HUDEP-2 (cell line): ENCODE measurements around the gene MAST4.
A peak's percentile ranks its signal among the peaks of the same experiment; 100 is the strongest.

Experiments
- DNase-seq, 76 experiments: peaks; one replicate each; lab custom pipeline; 2025; ENCODE audit not compliant: unreplicated experiment in 76 of 76; lab: John Stamatoyannopoulos, UW

Gene MAST4

DNA sequence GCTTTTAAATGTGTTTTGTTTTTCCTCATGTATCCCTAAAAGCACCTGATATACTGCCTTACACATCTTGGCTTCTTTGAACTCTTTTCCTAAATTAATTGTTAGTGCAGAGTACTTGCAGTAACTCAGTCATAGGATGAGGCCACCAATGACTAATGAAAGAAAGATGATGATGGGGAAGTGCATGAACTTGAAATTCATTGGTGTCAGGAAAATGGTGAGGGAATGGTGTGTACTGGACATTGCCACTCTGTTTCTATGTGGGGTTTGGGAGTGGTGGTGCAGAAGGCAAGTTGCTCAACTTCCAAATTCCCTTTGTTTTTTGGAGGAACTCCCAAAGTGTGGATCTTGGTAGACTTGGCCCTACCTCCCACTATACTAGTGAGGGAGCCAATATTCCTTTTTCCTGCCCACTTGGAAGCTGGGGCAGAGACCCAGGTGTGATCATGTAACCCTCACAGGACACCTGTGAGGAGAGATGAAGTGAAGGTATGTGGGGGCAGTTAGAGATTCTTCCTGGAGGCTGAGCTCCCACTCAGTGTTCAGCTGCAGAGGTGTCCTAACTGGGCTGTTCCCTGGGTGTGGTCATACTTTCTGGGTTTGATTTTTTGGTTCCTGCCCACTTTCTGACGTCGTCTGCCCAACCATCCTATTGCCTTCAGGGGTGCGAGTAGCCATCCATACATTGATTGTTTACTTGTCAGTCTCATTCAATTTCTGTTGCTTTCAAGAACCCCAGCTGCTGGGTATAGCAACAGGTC lies 298.5 kb downstream of the MAST4 start:
- no peak for DNase-seq

DNA sequence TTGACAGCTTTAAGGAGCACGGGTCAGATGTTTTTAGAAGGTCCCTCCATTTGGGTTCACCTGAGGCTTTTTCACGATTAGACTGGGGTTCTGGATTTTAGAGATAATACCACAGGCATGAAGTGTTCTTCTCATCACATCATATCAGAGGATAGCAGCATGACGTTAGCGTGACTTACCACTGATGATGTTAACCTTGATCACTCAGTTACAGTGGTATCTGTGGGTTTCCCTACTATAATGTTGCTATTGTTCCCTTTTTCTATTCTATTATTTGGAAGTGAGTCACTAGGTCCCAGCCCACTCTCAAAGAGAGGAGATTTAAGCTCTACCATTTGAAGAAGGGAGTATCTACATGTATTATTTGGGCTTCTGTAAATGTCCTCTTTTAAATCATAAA lies 300.0 kb downstream of the MAST4 start:
- peak in 2 of 76 experiments; percentile 10 to 21 for DNase-seq

DNA sequence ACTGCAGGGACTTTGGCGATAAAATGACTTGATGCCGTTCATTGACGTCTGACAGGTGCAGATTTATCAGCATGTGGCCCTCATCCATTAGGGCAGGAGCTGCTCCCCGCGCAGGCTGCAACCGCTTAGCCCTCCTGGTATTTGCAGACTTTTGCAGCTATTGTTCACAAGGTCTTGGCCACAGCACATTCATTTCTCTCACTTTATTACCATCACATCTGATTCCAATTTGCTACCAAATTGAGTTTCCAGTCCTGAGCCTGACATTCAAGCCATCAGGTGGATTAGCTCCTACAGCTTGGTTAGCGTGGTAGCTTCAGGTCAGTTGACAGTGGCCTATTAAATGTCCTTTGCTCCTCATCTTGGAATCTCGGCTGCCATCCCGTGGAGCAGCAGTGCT lies 301.2 kb downstream of the MAST4 start:
- DNase-seq, result no peak

DNA sequence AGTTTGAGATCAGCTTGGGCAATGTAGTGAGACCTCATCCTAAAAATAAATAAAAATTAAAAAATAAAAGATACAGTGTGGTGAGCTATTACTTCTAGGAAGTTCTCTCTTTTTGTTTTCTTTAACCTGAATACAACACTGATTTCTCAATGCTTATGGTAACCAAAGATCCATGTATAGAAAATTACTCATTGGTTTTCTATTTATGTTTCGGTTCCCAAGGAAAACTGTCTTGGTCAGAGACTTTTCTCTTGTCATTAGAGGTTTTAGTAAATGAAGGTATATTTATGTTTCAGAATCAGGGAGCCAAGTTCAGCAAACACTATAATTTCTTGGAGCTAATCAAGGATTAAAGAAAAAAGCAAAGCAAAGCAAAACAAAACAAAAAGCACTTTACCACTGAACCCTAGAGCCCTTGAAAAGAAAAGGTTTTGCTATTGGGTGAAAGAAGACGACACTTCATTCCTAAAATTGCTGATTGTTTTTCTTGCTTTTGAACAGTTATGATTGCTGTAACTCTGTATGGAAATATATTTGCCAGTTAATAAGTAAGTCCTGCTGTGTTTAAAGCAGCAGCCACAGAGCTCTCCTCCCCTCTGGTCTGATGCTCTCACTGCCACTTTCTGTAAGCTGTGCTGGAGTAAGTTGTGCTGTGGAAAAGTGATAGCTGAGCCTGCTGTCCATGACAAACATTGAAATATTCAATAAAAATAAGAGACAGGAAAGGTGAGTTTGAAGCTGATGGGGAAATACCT lies 302.2 kb downstream of the MAST4 start:
- DNase-seq, result no peak

DNA sequence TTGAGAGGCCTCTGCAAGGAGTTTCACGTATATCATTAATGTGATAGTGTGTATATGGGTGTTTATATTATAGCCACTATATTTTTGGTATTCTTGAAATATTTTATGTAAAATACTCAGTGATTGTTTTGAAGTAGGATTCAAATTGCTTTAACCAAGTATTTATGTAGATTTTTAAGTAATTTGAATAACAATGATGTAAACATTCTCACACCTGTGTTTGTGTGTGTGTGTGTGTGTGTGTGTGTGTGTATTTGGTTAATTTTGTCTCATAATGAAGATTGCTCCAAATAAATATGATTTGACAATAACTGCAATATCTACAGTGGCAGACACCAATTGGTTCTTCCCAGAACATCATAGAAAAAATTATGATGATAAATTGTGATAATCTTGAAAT lies 307.0 kb downstream of the MAST4 start:
- no peak for DNase-seq

DNA sequence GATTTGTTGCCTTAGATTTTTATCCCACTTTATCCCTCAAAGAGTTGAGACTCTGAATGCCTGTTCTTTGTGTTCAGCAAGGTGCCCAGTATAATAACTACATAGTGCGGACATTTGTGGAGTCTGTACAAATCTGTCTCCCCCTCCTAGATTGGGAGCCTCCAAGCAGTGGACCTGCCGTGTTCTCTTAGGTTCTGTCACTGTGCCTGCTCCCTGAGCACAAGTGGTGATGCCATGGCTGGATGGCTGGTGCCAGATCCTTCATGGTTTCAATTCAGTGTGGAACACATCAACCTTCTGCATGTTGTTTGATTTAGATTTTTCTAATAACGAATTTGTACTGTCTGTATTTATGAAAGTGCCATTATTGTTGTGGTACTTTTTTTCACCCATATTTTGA lies 307.5 kb downstream of the MAST4 start:
- DNase-seq, result no peak

DNA sequence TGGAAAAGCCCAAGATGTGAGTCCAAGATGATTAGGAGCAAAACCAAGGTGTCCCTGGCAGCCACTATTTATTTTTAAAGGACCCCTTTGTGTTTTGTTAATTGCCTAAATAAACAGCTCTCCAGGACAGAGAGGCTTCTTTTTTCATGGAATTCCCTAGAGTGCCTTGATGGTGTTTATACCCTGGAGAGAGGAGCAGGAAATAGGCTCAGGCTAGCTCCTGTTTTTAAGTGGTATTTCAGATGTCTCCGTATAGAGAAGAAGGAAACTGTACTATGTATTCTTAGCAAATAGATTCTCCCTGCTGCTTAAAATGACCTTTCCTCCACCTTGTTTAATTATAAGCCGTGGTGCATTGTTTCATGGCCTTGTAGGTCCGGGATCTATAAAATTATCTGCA lies 308.0 kb downstream of the MAST4 start:
- DNase-seq, result no peak

DNA sequence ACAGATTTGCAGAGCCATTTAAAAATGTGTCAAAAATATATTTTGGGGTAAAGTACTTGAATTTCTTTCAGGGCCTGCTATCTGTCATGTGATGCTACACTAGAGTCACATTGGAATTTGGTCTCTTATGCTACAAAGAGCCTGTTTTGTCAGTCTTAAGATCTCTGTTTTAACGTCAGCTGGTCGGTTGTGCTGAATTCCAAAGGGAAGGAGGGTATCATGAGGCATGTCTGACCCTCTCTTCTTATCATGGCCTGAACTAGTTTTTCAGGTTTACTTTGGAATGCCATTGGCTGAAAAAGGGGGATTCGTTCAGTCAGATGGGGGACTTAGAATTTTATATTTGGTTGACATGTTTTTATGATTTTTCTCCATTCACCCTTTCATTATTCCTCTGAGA lies 309.8 kb downstream of the MAST4 start:
- DNase-seq, result no peak

DNA sequence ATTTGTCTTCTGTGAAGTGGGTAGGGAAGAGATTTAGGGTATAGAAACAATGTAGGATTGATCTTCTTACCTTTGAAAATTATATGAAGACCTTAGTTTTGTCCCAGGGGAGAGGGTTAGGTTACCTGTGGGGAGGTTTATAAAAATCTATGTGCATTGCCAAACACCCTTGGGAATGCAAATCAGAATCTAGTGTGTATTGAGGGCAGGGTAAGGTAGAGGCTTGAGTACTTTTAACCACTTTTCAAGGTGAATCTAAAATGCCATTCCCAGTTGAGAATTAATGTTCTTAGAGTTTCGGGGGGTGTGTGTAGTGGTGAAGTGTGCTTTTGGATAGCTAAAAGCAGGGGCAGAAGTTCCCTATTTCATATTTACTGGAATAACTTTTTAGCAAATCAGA lies 312.0 kb downstream of the MAST4 start:
- DNase-seq, result no peak

DNA sequence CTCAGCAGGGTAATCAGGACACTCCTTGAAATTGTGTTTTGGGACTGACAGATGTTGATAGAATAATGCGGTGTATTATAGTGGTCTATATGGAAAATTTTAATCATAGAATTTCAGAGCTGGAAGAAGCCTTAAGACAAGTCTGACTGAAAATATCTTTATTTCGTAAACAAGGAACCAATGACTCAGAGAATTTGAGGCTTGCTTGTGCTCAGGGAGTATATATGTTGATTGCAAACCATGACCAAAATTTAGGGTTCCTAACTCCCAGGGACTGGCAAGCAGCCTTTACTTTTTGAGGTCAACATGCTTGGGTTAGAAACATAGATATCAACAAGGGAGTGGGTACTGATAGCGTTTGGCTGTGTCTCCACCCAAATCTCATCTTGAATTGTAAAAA lies 313.2 kb downstream of the MAST4 start:
- no peak for DNase-seq

DNA sequence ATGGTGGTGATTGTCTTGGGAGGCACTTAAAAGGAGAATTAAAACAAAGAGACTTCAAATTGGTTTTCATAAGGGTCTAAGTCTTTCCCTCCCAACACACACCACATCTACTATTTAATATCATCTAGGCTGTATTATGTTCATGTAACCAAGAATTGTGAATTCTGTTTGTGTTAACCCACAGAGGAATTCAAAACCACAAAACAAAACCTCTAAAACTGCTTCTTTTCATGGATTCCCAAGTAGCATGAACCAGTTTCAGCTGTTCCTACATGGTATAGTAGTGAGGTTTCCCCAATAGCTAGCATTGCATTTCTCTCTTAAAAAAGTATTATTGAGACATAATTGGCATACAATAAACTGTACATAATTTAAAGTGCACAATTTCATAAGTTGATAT lies 316.6 kb downstream of the MAST4 start:
- no peak for DNase-seq

DNA sequence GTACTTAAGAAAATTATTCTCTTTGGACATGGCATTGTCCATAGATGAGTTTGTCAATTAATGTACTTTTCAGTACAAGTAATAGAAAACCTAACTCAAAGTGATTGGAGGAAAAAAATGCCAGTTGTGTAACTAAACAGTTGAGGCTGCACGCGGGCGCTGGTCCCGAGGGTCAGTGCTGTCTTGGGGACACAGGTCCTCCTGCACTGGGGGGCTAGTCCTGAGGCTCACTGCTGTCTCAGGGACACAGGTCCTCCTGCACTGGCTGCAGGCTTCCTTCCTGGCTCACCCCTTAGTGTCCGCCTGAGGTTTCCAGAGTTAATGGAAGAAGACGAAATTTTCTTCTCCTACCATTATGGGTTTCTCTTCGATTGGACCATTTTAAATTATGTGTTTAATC lies 319.3 kb downstream of the MAST4 start:
- no peak for DNase-seq

DNA sequence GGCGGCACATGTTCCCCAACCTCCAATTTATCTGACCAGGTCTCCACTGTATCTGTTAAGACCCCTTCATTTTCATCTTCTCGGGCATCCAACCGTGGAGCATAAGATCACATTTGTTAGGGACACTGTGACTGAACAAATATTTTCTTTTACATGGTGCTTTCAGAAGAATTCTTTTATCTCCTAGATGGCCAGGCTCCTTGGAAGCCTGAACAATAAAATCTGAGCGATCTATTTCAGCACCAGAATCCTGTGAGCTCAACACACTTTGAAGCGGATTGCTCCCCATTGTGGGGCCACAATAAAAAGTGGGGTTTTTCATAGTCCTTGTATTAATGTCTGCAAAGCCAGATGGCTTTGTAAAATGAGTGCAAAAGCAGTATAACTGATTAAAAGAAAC lies 326.7 kb downstream of the MAST4 start:
- no peak for DNase-seq

DNA sequence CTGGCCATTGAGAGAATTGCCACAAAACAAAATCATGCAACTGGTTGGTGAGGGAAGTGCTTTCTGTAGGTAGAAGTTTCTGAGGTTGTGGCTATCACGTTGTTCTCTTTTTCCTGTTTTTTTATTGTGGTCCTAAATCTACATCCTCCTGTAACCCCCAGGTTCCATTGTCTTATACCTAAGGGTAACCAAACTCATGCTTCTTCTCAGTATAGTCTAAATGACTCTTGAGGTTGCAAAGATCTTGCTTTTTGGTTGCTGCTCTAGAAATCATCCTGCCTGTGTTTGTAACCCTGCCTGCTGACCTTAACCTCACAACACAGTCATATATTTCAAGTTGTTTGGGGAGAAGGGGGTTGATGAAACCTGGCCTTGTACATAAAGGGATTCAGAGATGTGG lies 327.3 kb downstream of the MAST4 start:
- no peak for DNase-seq

DNA sequence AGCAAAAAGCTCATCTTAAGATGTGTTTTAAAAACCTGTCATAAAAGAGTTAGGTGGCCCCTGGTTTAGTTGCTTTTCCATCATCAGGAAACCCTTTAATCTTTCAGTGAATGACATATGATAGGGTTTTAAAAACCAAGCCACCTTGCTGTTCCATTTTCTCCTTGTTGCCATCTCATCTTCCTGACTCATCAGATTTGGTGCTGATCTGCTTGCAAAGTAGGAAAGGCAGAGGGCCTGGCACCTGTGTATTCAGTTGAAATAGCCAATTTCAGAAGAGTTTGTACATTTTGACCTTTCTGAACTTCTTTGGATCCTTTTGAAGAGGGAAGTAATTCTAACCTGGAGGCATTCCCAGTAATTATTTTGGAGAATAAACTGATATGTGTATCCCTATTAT lies 327.7 kb downstream of the MAST4 start:
- no peak for DNase-seq

DNA sequence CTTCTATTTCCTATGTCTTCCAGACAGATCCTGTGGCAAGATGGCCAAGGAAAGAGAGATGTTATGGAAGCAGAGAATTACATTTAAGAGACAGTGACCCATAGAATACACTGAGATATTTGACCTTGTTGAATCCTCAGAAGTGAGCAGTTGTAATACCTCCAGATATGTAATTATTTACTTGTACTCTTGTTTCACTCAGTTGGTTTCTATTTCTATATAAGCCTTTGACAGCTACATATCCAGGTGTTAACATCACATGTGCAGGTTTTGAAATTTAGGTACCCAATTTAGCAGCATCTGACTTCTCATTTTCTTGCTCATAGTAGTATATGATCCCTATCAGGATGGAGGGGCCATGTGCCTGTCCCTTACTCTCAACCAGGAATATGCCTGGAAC lies 330.9 kb downstream of the MAST4 start:
- no peak for DNase-seq

DNA sequence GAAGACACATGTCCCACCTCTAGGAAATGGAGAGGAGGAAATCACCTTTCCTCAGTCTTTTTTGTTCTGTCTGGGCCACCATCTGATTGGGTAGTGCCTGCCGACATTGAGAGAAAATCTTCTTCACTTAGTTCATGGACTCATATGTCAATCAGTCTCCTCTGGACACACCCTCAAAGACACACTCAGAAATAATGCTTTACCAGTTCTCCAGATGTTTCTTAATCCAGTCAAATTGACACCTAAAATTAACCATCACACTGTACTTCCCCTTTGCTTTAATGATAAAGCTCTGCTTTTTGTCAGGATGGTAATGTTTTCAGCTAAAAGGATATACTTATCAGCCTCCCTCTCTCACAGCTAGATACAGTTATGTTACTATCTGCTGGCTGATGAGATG lies 333.1 kb downstream of the MAST4 start:
- DNase-seq, result no peak

DNA sequence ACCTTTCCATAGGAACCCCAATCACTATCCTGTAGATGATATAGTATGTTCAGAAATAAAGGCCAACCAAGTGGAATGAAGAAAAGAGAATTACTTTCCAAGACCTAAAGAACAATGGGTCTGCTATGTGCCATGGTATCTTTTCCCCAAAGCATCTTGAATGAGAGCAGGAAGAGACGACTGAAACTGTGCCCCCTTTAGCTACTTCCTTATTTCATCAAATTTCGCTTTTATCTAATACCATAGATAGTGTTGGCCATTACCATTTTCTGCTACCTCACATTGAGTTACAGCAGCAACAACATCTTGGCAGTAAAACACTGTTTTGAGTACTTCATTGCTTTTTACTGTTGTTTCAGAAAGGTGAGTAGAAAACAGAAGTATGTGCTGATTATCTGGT lies 333.8 kb downstream of the MAST4 start:
- no peak for DNase-seq

DNA sequence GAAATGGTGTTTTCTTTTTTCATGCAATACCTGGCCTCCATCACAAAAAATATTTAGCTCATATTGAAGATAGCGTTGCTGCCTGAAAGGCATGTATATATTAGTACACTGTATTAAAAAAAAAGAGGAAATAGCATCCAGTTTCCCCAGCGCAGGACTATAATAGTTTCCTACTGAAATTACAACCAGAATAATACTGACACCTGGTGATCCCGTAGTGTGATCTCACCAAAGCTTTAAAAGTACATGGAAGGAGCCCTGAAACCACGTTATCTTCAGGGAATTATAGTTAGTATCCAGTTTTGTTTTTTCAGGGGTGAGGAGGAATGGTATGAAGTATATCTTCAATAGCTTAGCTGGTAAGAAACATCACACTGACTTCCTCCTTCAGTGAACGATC lies 335.5 kb downstream of the MAST4 start:
- no peak for DNase-seq

DNA sequence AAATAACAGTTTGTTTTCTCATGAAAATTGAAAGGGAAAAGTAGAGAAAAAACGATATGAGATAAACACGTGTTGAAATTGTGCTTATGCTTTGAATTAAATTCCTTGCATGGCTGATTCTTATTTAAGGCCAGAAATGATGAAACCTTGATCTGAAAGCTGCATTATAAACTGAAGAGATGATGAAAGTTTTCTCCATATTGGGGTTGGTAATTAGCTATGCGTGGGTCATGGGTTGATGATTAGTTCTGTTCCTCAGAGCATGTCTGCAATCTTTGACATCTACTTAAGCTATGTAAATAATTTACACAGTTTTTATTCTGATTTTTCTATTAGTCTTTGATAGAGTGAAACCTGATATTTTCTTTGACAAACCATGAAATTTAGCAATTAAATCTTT lies 336.3 kb downstream of the MAST4 start:
- DNase-seq, result no peak

DNA sequence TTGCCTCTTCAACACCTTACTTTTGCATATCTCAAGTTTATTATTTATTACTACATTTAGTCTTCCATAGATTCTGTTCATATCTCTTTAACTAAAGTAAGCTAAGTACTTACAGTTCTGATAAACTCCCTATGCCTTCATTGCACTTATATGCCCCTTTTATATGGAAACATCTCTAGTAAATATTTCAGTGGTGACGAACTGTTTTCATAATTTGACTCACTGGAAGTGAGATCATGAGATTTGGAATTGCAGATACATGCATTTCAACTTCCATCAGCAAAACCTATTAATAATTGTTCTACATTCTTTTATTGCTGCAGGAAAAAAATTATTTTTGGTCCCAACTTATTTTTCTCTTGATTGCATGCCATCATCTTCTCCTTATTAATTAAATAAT lies 336.9 kb downstream of the MAST4 start:
- DNase-seq, result no peak

DNA sequence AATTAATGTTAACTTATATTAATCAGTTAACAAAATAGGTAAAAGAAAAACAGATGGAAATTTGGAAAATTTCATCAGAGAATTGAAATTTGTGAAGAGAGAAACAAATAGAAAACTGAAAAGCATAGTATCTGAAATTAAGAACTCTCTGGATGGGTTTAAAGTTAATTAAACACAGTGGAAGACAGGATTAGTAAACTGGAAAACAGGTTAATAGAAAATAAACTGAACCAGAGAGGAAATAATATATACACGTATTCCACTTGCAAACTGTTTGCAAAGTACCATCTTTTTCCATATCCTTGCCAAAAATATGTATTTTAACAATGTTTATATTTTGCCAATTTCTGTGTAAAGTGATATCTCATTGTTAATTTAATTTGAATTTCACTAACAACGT lies 342.9 kb downstream of the MAST4 start:
- no peak for DNase-seq
